HS-27A (cell line): ENCODE results near the gene TFB1M.
"Not testable (repeated sequence)": the region's sequence is repeated elsewhere in the genome, so short reads cannot be mapped to it uniquely, and the experiment has no call there.

Experiments
- DNase-seq: peaks from one replicate; pipeline ENCODE4 v3.0.0-alpha.2; 2012; ENCODE audit warnings: low read depth, missing footprints

Gene TFB1M

DNA sequence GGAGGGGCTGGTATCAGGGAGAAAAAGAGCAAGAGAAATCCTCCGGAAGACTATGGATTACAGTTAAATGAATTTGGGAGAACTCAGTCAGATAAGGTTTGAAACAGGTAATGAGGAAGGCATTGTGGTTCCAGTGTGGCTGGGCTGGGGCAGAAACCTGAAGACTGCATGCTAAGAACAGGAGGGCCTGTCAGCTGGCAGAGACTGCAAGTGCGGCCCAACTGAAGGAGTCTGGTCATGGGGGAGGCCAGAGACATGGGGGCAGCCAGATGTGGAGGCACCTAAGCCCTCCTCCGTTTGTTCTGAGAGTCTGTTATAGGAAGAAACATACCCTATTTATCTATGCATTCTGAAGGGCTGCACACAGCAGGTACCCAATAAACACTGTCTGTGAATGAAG is 16.6 kb downstream of the TFB1M start:
- no peak for DNase-seq

GRCh38 chr6:155292711-155293110 is 21.6 kb downstream of the TFB1M start:
- DNase-seq: no peak

GRCh38 chr6:155291291-155291690 is 23.0 kb downstream of the TFB1M start:
- DNase-seq: no peak

GRCh38 chr6:155290491-155290890 is 23.8 kb downstream of the TFB1M start:
- no peak for DNase-seq

DNA sequence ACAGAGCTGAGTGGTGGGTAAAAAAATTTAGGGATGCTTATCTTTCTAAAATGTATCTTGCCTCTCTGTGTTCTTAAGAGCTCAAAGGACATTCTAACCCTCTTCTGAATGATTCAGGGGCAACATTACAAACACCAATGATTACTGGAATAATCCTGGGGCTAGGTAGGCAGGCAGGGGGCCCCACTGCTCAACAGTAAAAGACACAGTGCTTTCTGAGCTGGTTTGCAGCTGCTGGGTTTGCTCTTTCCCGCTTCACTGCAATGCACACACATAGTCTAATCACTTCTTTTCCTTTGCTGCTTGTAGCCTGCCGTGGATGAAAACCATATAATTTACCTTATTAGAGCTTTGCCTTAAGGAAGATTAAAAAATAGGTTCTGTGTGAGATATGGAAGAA is 26.5 kb downstream of the TFB1M start:
- DNase-seq: no peak

GRCh38 chr6:155284775-155285174 is 29.5 kb downstream of the TFB1M start:
- no peak for DNase-seq

DNA sequence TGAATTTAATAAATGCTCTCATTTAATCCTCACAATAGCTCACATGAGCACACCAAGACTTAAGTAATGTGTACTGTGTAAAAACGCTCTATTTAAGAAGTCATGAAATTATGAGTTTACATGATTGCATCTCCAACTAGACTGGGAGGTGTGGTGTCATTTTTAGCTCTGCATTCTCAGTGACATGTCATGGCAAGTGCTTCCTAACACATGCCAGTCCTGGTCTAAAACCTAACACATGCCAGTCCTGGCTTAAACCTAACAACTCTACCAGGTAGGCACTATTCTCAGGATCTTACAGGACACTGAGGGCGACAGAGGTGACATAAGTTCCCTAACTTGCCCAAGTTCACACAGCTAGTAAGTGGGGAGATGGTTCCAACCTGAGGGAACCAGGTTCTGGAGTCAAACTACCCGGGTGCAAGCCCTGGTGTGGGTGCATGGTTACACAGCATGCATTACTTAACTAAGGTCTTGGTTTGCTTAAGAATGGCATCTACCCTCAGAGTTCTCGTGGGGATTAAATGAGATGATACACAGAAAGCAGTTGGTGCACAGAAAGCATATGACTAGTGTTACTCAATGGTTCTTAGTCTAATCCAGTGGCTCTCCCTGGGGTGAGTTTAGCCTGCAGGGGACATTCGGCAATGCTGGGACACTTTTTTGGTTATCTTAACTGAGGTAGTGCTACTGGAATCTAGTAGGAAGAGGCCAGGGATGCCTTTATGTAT is 35.8 kb downstream of the TFB1M start:
- DNase-seq: no peak

DNA sequence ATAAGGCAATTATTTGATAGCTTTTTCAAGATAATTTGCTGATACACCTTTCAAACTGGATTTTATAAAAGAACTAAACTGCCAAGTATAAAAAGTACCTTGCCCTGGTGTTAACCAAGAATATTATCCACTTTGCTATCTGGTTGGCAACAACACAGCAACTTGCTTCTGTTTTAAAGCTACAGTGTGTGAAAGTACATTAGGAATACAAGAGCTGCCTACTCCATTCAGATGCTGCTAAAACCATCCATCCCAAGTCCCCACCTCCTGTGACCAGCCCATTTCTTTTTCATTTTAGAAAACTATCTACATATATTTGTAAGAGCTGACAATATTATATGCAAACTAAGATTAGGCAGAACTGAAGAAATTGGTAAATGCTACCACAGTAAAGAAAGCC is 37.6 kb downstream of the TFB1M start:
- DNase-seq: no peak

GRCh38 chr6:155275808-155276480 is 38.3 kb downstream of the TFB1M start:
- no peak for DNase-seq

DNA sequence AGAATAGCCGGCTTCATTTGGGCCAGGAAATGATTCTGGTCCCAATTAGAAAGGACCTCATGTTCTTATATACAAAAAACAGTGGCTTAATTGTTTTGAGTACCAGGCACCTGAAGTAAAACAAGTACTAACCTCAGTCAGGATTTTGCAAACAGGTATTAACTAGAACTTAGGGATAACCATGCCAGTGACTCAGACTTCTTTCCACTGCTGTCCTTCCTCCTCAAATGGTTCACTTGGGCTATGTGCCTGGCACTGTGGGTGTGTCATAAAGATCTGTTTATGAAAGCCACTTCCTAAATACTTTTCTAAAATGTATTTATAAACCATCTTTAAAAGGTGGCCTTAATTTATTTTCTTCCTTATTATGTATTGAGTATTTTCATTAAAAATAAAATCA is 39.8 kb downstream of the TFB1M start:
- DNase-seq: no peak

DNA sequence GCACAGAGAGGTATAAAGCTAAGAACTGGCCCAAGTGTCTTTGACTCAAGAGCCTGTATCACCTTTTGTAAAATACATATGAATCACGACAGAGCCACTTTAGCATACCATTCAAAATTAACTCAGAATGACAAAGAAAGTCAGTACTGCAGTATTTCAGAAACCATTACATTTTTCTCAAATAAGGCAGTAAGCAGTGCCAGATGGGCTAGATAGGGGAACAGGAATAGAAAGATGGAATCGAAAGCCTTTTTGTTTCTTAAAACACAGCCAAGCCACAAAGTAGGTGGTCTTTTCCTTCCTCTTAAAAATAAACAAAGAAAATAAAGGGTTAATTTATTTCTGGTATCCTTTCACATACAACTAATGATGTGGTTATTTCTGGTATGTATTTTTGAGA is 40.2 kb downstream of the TFB1M start:
- no peak for DNase-seq

GRCh38 chr6:155273431-155273830 is 40.9 kb downstream of the TFB1M start:
- DNase-seq: peak; percentile 72

- no peak for DNase-seq
Measured at GRCh38 chr6:155272353-155273232, 41.7 kb downstream of the TFB1M start.

DNA sequence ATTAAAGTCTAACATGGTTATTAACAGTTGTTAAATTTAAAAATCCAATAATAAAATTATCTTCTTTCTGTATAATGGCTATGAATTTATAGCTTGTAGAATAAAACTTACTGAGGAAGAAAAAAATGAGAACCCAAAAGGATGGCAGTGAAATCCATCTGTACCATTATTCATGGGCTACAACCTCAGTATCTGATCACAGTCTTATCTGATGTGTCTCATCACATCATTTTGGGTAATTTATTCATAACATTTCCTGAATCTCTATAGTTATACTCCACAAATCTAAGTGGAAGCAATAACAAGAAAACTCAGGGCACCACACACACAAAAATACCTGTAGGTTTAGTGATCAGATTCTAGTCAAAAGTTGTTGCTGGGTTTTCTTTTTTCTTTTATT is 43.1 kb downstream of the TFB1M start:
- DNase-seq: no peak

GRCh38 chr6:155270561-155271091 is 43.7 kb downstream of the TFB1M start:
- DNase-seq: no peak

DNA sequence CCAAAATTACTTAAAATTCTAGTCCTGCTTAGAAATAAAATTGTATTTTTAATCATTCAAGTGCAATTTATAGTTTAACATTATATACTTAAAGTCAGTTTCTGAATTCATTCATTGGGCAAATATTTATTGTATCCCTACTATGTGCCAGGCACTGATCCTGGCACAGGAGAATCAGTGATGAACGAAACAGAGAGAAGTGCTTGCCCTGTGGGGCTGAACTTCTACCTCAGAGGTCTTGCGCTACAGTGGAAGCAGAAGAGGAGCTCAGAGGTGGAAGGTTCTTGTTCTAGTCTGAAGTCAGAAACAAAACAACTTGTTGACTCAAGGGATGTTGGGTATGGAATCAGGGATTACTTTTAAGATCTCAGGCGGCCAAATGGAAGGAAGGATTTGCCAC is 44.5 kb downstream of the TFB1M start:
- no peak for DNase-seq

GRCh38 chr6:155268088-155268867 is 46.0 kb downstream of the TFB1M start:
- not testable (repeated sequence) for DNase-seq

DNA sequence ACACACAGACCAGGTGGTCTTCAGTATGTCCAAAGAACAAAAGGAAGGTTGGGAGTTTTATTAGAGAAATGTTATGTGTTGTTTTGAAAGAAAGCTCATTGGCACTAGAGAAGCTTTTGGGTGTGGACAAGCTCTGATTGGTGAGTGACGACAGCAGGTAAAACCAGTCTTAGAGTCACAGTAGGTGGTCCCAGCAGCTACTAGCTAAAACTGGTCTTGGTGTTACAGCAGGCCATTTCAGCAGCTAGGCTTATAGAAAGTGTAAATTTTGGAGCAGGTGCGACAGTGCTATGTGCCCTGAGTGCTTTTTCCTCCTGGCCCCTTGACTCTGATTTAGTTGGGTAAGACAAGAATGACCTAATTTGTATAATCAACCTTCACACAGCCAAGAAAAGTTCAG is 46.9 kb downstream of the TFB1M start:
- DNase-seq: no peak

DNA sequence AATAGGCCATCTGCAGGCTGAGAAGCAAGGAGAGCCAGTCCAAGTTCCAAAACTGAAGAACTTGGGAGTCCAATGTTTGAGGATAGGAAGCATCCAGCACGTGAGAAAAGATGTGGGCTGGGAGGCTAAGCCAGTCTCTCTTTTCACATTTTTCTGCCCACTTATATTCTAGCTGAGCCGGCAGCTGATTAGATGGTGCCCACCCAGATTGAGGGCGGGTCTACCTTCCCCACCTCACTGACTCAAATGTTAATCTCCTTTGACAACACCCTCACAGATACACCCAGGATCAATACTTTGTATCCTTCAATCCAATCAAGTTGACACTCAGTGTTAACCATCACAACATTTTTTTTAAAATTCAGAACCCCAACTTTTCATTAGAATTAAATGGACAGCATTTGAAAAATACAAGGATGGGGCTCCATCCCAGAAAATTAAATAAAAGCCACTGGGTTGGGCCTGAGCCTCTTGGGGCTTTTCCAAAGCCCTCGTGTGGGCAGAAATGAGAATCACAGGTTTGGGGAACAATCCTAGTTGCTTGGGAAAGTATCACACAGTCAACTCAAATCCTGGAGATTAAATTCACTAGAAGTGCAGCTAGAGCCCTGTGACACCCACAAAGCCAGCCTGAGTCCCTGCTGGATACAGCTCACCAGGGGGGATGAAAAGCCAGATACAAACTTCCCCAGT is 48.3 kb downstream of the TFB1M start:
- DNase-seq: no peak

DNA sequence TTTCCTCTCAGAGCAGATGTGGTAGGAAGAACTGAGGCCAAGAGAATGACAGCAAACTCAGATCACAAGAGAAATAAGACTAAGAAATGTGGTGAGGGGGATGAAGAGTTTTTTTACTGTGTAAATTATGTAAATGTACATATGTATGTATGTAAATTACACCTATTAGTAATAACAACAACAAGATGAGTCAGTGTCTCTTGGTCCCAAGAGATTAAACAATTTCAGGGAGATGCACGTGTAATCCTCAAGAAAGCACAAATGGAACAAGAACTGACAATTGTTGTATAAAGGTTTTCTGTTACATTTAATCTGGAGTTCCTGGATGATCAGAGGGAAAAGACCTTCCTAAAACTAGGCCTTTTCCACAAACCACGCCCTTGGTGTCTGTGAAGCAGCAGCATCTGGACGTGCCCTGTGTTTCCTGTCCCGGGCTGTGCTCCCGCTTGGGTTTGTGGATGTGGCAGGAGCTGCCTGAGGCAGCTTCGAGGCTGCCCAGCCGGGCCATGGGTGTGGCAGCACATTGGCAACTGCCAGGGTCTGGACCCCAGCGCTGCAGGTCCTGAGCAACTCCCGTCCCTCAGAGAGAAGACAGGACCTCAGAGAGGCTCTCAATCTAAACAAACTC is 49.5 kb downstream of the TFB1M start:
- DNase-seq: no peak
